AG04449 (cell line): ENCODE data around the gene MSX1.

Experiments
- CTCF ChIA-PET: fragments of 350-600 bp; formaldehyde crosslinking; extraction: SDS; loops from one replicate; lab custom pipeline; 2021; ENCODE audit warnings: antibody characterized with exemption; lab: Yijun Ruan, JAX
- POLR2A ChIA-PET: fragments of 400-600, 350-600 bp; formaldehyde crosslinking; extraction: SDS; loops from one replicate; lab custom pipeline; 2020; ENCODE audit warnings: antibody characterized with exemption, inconsistent platforms; lab: Yijun Ruan, JAX
- DNase-seq: peaks from one replicate; pipeline ENCODE4 v3.0.0-alpha.2; 2010; ENCODE audit warnings: low read depth, low spot score
- H3K4me3 ChIP-seq: 2 replicates; pipeline ENCODE4 v1.5.1; 2011; ENCODE audit warnings: low read depth, mild to moderate bottlenecking, control low read depth, low read length
- TF ChIP-seq, protein P1 (sequence below): IDR thresholded peaks from one replicate; pipeline ENCODE4 v1.5.1; 2011; ENCODE audit warnings: mild to moderate bottlenecking, moderate library complexity, low read length, control low read depth, inconsistent platforms; ENCODE audit not compliant: insufficient read depth; ENCODE audit errors: missing control alignments

Gene MSX1

GRCh38 chr4:4843635-4844291, 15.7 kb upstream of the MSX1 start:
- POLR2A ChIA-PET: no interaction called here
- DNase-seq: no peak
- CTCF ChIA-PET: no interaction called here
- TF ChIP-seq, protein P1, sequence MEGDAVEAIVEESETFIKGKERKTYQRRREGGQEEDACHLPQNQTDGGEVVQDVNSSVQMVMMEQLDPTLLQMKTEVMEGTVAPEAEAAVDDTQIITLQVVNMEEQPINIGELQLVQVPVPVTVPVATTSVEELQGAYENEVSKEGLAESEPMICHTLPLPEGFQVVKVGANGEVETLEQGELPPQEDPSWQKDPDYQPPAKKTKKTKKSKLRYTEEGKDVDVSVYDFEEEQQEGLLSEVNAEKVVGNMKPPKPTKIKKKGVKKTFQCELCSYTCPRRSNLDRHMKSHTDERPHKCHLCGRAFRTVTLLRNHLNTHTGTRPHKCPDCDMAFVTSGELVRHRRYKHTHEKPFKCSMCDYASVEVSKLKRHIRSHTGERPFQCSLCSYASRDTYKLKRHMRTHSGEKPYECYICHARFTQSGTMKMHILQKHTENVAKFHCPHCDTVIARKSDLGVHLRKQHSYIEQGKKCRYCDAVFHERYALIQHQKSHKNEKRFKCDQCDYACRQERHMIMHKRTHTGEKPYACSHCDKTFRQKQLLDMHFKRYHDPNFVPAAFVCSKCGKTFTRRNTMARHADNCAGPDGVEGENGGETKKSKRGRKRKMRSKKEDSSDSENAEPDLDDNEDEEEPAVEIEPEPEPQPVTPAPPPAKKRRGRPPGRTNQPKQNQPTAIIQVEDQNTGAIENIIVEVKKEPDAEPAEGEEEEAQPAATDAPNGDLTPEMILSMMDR: no peak
- H3K4me3 ChIP-seq: no peak overlapping the region

GRCh38 chr4:4845027-4845426, 14.4 kb upstream of the MSX1 start:
- H3K4me3 ChIP-seq: no peak overlapping the region
- POLR2A ChIA-PET: no interaction called here
- no peak for DNase-seq
- CTCF ChIA-PET: no interaction called here
- TF ChIP-seq, protein P1: no peak

DNA sequence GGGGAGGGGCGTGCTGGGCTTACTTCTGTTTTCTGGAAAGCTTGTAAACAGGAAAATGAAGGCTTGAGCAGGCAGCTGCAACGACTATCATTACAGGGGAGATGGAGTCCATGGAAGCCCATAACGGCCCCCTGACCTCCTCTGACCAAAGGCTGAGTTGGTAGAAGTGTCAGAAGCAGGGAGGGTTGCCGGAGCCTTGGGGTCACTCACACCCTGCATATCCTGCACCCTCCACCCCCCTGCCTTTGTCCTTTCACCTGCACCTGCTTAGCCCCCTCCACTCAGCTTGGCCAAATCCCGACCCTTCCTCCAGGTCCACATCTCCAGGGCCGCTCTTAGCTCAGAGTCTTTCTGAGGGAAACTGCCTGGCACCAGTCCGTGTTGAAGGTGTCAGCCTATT, 12.5 kb upstream of the MSX1 start:
- POLR2A ChIA-PET: no interaction called here
- CTCF ChIA-PET: no interaction called here
- DNase-seq: no peak
- H3K4me3 ChIP-seq: no peak overlapping the region
- TF ChIP-seq, protein P1: no peak

GRCh38 chr4:4848540-4848939, 10.9 kb upstream of the MSX1 start:
- no peak overlapping the region for H3K4me3 ChIP-seq
- ChIA-PET POLR2A (no interaction called here), CTCF (no interaction called here)
- TF ChIP-seq, protein P1: no peak
- no peak for DNase-seq

DNA sequence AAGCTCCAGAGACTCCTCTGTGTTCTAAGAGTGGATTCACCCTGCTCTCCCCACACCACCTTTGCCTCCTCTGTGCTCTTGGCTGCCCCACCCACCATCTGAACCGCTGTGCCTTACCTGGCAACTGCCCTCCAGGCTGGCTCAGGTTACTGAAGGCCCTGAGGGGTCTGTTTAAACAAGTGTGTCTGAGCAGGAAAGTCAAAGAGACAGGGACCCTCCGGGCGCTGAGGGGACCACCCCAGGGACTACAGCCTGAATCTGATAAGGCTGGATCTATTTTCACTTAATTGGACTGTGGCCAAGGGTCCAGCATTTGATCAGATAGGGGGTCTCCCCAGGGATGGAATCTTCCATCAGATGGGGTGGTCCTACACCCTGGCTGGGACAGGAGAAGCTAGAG, 10.4 kb upstream of the MSX1 start:
- ChIA-PET CTCF (interaction anchor here (2.0 kb wide), 1 partner anchor 12 kb away, joined by 4 read pairs; no protein-coding TSS in a partner anchor), POLR2A (no interaction called here)
- TF ChIP-seq, protein P1: no peak
- no peak overlapping the region for H3K4me3 ChIP-seq
- no peak for DNase-seq

GRCh38 chr4:4849524-4850193, 9.8 kb upstream of the MSX1 start:
- DNase-seq: no peak
- TF ChIP-seq, protein P1: no peak
- ChIA-PET CTCF (interaction anchor here (1.5 to 2.0 kb wide), 2 partner anchors 11 to 330 kb away, joined by 4 read pairs; no protein-coding TSS in a partner anchor), POLR2A (no interaction called here)
- H3K4me3 ChIP-seq: no peak overlapping the region
